Dedifferentiated amniotic fluid mesenchymal stem cell (primary cell): ENCODE data around the gene PHYHD1.
A peak's percentile ranks its signal among the peaks of the same experiment; 100 is the strongest.
"Not testable (repeated sequence)": the region's sequence is repeated elsewhere in the genome, so short reads cannot be mapped to it uniquely, and the experiment has no call there.

Experiments used
- DNase-seq: peaks from one replicate; pipeline ENCODE4 v3.0.0-alpha.2; 2016; ENCODE audit errors: extremely low spot score

PHYHD1 gene

DNA sequence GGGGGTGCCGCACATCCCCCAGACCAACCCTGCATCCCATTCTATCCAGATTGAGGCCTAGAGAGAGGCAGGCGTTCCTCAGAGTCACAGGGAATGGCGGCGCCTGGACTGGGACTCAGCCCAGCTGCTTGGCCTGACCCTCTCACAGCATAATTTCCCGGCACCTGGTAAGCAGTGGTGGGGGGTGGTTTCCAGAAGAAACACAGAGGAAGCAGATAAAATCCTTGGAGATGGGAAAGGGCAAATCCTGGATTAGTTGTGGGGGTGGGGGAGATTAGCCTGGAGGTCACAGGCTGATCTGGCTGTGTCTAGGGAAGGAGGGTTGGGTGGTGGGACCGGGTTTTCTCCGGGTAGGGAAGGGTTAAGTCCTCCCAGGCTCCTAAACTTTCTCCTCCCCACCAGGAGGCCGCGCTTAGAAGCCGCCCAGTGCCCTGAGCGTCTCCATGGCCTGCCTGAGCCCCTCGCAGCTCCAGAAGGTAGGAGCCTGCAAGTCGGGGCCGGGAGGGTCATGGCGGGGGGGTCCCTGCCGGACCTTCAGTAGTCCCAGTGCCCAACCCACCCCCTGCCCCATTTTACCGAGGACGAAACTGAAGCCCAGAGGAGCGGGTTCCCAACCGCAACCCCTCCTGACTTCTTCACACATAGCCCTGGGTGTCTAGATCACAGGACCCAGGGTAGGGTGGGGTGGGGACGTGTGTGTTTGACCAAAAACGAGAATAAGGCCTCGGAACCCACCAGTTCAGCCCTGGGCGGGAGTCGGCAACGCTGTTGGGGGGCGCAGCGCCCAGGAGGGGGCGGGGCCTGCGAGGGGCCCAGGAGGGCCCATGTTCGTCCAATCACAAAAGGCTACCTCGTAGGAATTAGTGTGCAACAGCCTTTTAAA lies 1.3 kb downstream of the PHYHD1 start:
- no peak for DNase-seq

DNA sequence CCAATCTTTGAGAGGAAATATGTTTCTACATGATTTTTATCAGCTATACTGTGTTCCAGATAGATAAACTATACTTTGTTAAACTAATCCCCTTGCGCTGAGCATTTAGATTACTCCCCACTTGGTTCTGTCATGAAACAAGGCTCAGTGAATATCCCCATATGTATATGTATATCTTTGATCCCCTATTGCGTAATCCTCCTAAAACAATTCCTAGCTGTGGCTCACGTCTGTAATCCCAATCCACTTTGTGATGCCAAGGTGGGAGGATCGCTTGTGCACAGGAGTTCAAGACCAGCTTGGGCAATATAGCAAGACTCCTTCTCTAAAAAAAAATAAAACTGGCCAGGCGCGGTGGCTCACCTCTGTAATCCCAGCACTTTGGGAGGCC lies 2.7 kb downstream of the PHYHD1 start:
- no peak for DNase-seq

GRCh38 chr9:128927731-128928411 lies 7.1 kb downstream of the PHYHD1 start:
- DNase-seq: no peak

GRCh38 chr9:128928624-128929023 lies 7.8 kb downstream of the PHYHD1 start:
- DNase-seq: no peak

GRCh38 chr9:128929560-128929959 lies 8.8 kb downstream of the PHYHD1 start:
- DNase-seq: no peak

DNA sequence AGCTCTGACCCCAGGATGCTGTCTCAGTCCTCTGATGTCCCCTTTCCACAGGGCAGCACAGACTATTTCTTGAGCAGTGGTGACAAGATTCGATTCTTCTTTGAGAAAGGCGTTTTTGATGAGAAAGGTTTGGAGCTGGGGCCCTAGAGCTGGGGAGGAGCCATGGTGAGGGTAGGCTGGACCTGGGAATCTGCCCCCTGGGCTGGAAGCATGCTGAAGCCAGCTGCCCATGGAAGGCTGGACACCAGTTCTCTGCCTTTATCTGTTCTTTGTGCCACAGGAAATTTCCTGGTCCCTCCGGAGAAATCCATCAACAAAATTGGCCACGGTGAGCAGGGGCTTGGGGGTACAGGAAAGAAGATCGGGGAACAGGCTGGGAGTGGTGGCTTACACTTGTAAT lies 12.9 kb downstream of the PHYHD1 start:
- no peak for DNase-seq

GRCh38 chr9:128936171-128936865 lies 15.5 kb downstream of the PHYHD1 start:
- DNase-seq: no peak

GRCh38 chr9:128937310-128938165 lies 16.8 kb downstream of the PHYHD1 start:
- no peak for DNase-seq

GRCh38 chr9:128940271-128940921 lies 19.6 kb downstream of the PHYHD1 start:
- DNase-seq: no peak

GRCh38 chr9:128940946-128941755 lies 20.4 kb downstream of the PHYHD1 start:
- no peak for DNase-seq

- DNase-seq: no peak
These were observed 23.2 kb downstream of the PHYHD1 start for GRCh38 chr9:128943832-128944620.

- not testable (repeated sequence) for DNase-seq
These were observed 24.2 kb downstream of the PHYHD1 start for GRCh38 chr9:128944966-128945365.

GRCh38 chr9:128945798-128946501 lies 25.2 kb downstream of the PHYHD1 start:
- no peak for DNase-seq

DNA sequence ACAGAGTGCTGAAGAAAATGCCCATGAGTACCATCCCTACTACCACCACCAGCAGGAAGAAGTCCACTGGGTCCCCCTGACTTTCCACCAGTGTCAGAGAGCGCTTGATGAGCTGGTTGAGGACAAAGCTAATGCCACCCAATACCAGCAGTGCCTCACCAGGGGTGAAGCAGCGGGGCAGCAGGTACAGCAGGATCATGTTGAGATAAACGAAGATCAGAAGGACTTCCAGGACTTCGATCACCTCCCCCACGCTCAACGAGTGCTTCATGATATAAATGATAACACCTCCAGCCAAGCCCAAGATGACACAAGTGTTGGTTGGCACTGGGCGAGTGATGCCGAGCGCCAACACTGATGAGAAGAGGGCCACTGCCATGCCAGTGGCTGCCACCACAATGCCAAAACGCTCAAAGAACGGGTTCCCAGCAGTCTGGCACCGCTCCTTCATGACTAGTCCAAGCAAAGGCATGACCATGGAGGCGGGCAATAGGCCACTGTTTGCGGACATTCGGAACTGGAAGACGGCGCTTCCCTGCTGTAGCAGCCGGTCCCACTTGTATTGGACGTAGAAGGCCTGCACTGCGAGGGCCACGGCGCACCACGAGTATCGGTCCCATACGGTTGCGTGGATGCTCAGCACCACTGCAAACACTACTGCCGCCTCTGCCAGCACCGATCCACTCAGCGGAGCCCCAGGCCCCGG lies 25.9 kb downstream of the PHYHD1 start:
- DNase-seq: no peak

- DNase-seq: no peak
These were observed 26.4 kb downstream of the PHYHD1 start for GRCh38 chr9:128947277-128947526.

- peak; percentile 92 for DNase-seq
These were observed 26.9 kb downstream of the PHYHD1 start, which contains the start of the genes DOLK and NUP188 for GRCh38 chr9:128947527-128948301. Gene DOLK (minus strand): TSS chr9:128947603. CDS start chr9:128947303, 300 bp downstream. Gene NUP188 (plus strand): TSS chr9:128947699. CDS start chr9:128947720, 21 bp downstream.

DNA sequence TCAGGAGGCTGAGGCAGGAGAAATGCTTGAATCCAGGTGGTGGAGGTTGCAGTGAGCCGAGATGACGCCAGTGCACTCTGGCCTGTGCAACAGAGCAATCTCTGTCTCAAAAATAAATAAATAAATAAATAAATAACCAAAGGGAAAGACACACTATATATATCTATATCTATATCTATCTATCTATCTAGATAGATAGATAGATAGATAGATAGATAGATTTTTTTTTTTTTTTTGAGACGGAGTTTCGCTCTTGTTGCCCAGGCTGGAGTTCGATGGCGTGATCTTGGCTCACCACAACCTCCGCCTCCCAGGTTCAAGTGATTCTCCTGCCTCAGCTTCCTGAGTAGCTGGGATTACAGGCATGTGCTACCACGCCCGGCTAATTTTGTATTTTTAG lies 40.6 kb downstream of the PHYHD1 start:
- not testable (repeated sequence) for DNase-seq
